IMR-90 (cell line): Measurements from ENCODE around the gene BCKDK. TPM values are rescaled to one million over a fixed set of nuclear protein-coding genes. Genes with fewer than 3 reads are reported as not detected.

Experiments
- ATAC-seq: fragments of 200-7000 bp; cut with Tn5 transposase; 2 replicates; pipeline ENCODE4 v1.9.1; 2020; ENCODE audit warnings: low read depth, mild to moderate bottlenecking, moderate library complexity
- BruUV-seq: library from RNA; stranded (reverse); fragments of 400-500 nt; replicated peaks from 2 replicates; lab custom pipeline; 2021; lab: Mats Ljungman, UMichigan
- CTCF ChIA-PET: fragments of 300-600 bp; formaldehyde crosslinking; extraction: SDS; loops from one replicate; lab custom pipeline; 2021; ENCODE audit warnings: antibody characterized with exemption; lab: Yijun Ruan, JAX
- POLR2A ChIA-PET: fragments of 300-600 bp; sonication (Branson Sonifier 250); formaldehyde crosslinking; loops from one replicate; lab custom pipeline; 2022; ENCODE audit warnings: antibody characterized with exemption; ENCODE audit not compliant: unreplicated experiment; lab: Charles Lee
- DNase-seq: peaks from one replicate; pipeline ENCODE4 v3.0.0; 2013
- H2AFZ ChIP-seq: replicated peaks from 2 replicates; pipeline ENCODE3; 2013; ENCODE audit warnings: low read length, mild to moderate bottlenecking; ENCODE audit not compliant: poor library complexity
- H2AK5ac ChIP-seq: 2 replicates; pipeline ENCODE4 v1.6.1; 2013; ENCODE audit warnings: low read depth, low read length, inconsistent platforms
- H2AK9ac ChIP-seq: replicated peaks from 2 replicates; pipeline ENCODE3; 2013; ENCODE audit warnings: mild to moderate bottlenecking, low read depth, low read length, moderate library complexity; ENCODE audit not compliant: poor library complexity
- H2BK120ac ChIP-seq: 2 replicates; pipeline ENCODE4 v1.6.1; 2013; ENCODE audit warnings: low read depth, low read length, inconsistent platforms
- H2BK15ac ChIP-seq: 3 replicates; pipeline ENCODE4 v1.6.1; 2013; ENCODE audit warnings: low read depth, low read length, inconsistent platforms
- H2BK20ac ChIP-seq: 2 replicates; pipeline ENCODE4 v1.6.1; 2013; ENCODE audit warnings: low read depth, mild to moderate bottlenecking, inconsistent platforms, low read length, moderate library complexity
- H2BK5ac ChIP-seq: 2 replicates; pipeline ENCODE4 v1.6.1; 2013; ENCODE audit warnings: mild to moderate bottlenecking, low read depth, low read length, inconsistent platforms; ENCODE audit not compliant: poor library complexity, severe bottlenecking
- H3K14ac ChIP-seq: replicated peaks from 2 replicates; pipeline ENCODE4 v1.6.1; 2013; ENCODE audit warnings: low read depth, low read length, inconsistent platforms
- H3K18ac ChIP-seq: 2 replicates; pipeline ENCODE4 v1.6.1; 2013; ENCODE audit warnings: low read depth, low read length, control low read depth
- H3K23ac ChIP-seq: 2 replicates; pipeline ENCODE4 v1.6.1; 2013; ENCODE audit warnings: low read depth, low read length, inconsistent platforms
- H3K27ac ChIP-seq: 2 replicates; pipeline ENCODE4 v1.5.1; 2013; ENCODE audit warnings: mild to moderate bottlenecking, control low read depth, low read length; ENCODE audit not compliant: insufficient read depth
- H3K27me3 ChIP-seq: 2 replicates; pipeline ENCODE4 v1.6.1; 2013; ENCODE audit warnings: low read length; ENCODE audit not compliant: control insufficient read depth, insufficient read depth
- H3K36me3 ChIP-seq: 2 replicates; pipeline ENCODE4 v1.6.1; 2013; ENCODE audit warnings: low read length, mixed read lengths; ENCODE audit not compliant: control insufficient read depth, insufficient read depth
- H3K4ac ChIP-seq: 2 replicates; pipeline ENCODE4 v1.6.1; 2013; ENCODE audit warnings: low read depth, low read length, inconsistent platforms
- H3K4me1 ChIP-seq: 2 replicates; pipeline ENCODE4 v1.6.1; 2013; ENCODE audit warnings: low read length, mixed read lengths; ENCODE audit not compliant: control insufficient read depth, insufficient read depth
- H3K4me2 ChIP-seq: 2 replicates; pipeline ENCODE4 v1.6.1; 2013; ENCODE audit warnings: low read depth, mild to moderate bottlenecking, control low read depth, low read length, moderate library complexity
- H3K4me3 ChIP-seq: 2 replicates; pipeline ENCODE4 v1.5.1; 2013; ENCODE audit warnings: low read depth, mild to moderate bottlenecking, control low read depth, low read length, moderate library complexity; ENCODE audit not compliant: insufficient read depth
- H3K56ac ChIP-seq: 2 replicates; pipeline ENCODE4 v1.6.1; 2013; ENCODE audit warnings: low read length, inconsistent platforms; ENCODE audit not compliant: insufficient read depth; ENCODE audit errors: extremely low read depth
- H3K79me1 ChIP-seq, 2 experiments: 2 replicates each; pipeline ENCODE4 v1.6.1; 2013; ENCODE audit warnings: low read length in 2 of 2, inconsistent platforms in 1 of 2, low read depth in 1 of 2
- H3K9ac ChIP-seq: 2 replicates; pipeline ENCODE4 v1.6.1; 2013; ENCODE audit warnings: low read depth, low read length, control low read depth
- H3K9me1 ChIP-seq: 2 replicates; pipeline ENCODE4 v1.6.1; 2013; ENCODE audit warnings: low read length, inconsistent platforms; ENCODE audit not compliant: insufficient read depth
- H3K9me3 ChIP-seq: 2 replicates; pipeline ENCODE4 v1.6.1; 2013; ENCODE audit warnings: low read length; ENCODE audit not compliant: control insufficient read depth, insufficient read depth
- H4K20me1 ChIP-seq: 2 replicates; pipeline ENCODE4 v1.6.1; 2013; ENCODE audit warnings: low read length, inconsistent platforms; ENCODE audit not compliant: insufficient read depth
- H4K5ac ChIP-seq: 2 replicates; pipeline ENCODE4 v1.6.1; 2013; ENCODE audit warnings: mild to moderate bottlenecking, low read depth, low read length, control low read depth
- H4K8ac ChIP-seq, 2 experiments: 2 replicates each; pipeline ENCODE4 v1.6.1; 2013; ENCODE audit warnings: low read depth in 2 of 2, low read length in 2 of 2, control low read depth in 1 of 2, inconsistent platforms in 1 of 2
- H4K91ac ChIP-seq: 2 replicates; pipeline ENCODE4 v1.6.1; 2013; ENCODE audit warnings: low read depth, low read length, inconsistent platforms; ENCODE audit not compliant: insufficient read depth
- BHLHE40 ChIP-seq: fragments of 150-350 bp; IDR thresholded peaks from 2 replicates; pipeline ENCODE4 v1.6.1; 2016; ENCODE audit warnings: mild to moderate bottlenecking, low read depth, low read length
- CEBPB ChIP-seq: IDR thresholded peaks from 2 replicates; pipeline ENCODE4 v1.6.1; 2012; ENCODE audit warnings: low read depth, low read length, improper control_type of control experiment
- CHD1 ChIP-seq: IDR thresholded peaks from 2 replicates; pipeline ENCODE4 v1.6.1; 2012; ENCODE audit warnings: low read depth, low read length, improper control_type of control experiment
- FOS ChIP-seq: fragments of 150-350 bp; IDR thresholded peaks from 2 replicates; pipeline ENCODE4 v1.6.1; 2016; ENCODE audit warnings: low read depth, low read length
- MAFK ChIP-seq: IDR thresholded peaks from 2 replicates; pipeline ENCODE4 v1.6.1; 2012; ENCODE audit warnings: low read depth, low read length, improper control_type of control experiment
- MXI1 ChIP-seq: IDR thresholded peaks from 2 replicates; pipeline ENCODE4 v1.6.1; 2012; ENCODE audit warnings: low read depth, mild to moderate bottlenecking, low read length, moderate library complexity, borderline replicate concordance
- NFE2L2 ChIP-seq: fragments of 150-350 bp; IDR thresholded peaks from 2 replicates; pipeline ENCODE4 v1.6.1; 2016; ENCODE audit warnings: low read depth, mild to moderate bottlenecking, low read length
- POLR2A ChIP-seq: IDR thresholded peaks from 2 replicates; pipeline ENCODE4 v1.6.1; 2012; ENCODE audit warnings: mild to moderate bottlenecking, low read depth, low read length
- RAD21 ChIP-seq: IDR thresholded peaks from 2 replicates; pipeline ENCODE4 v1.6.1; 2012; ENCODE audit warnings: low read length, improper control_type of control experiment
- RCOR1 ChIP-seq: IDR thresholded peaks from 2 replicates; pipeline ENCODE4 v1.6.1; 2012; ENCODE audit warnings: mild to moderate bottlenecking, low read length, improper control_type of control experiment; ENCODE audit not compliant: insufficient replicate concordance
- RFX5 ChIP-seq: IDR thresholded peaks from 2 replicates; pipeline ENCODE4 v1.8.0; 2012; ENCODE audit warnings: low read depth, mild to moderate bottlenecking, low read length, moderate library complexity
- SMC3 ChIP-seq: fragments of 150-350 bp; IDR thresholded peaks from 2 replicates; pipeline ENCODE4 v1.6.1; 2016; ENCODE audit warnings: low read depth, mild to moderate bottlenecking, antibody characterized with exemption, low read length, moderate library complexity
- WGBS, 2 experiments: methylation state at CpG; one replicate each; pipeline versions ENCODE4 v1.1.5 to v1.1.7; 2013; ENCODE audit warnings: missing lambda C conversion rate in 2 of 2; ENCODE audit not compliant: insufficient read length in 1 of 2; ENCODE audit errors: extremely low coverage in 2 of 2; 5-methylcytosine and 5-hydroxymethylcytosine counted together
- dilution Hi-C: fragments of 300-500 bp; cut with HindIII; formaldehyde crosslinking; loops from one replicate; pipeline ENCODE4 v1.14.3; 2018; ENCODE audit warnings: low sequenced_read_pairs; ENCODE audit not compliant: unreplicated experiment
- in situ Hi-C: fragments of 300-500 bp; cut with MboI; formaldehyde crosslinking; loops from 3 replicates; pipeline ENCODE4 v1.14.3; 2019; ENCODE audit warnings: low sequenced_read_pairs, inconsistent platforms, mixed read lengths
- intact Hi-C: fragments of 100-400 bp; cut with micrococcal nuclease; formaldehyde crosslinking; loops from 2 replicates; pipeline ENCODE4 v1.10.0; 2022
- polyA plus RNA-seq, 3 experiments: library from polyadenylated mRNA; depleted of rRNA; stranded (reverse); fragments of >200 nt; gene quantifications; 2 replicates each; pipeline ENCODE4 v1.2.3, GENCODE V29; 2012; ENCODE audit warnings: low replicate concordance in 1 of 3
- total RNA-seq: library from RNA; depleted of rRNA; stranded (reverse); fragments of >200 nt; gene quantifications from 2 replicates; pipeline ENCODE4 v1.2.3, GENCODE V29; 2012
- TF ChIP-seq, protein P1 (sequence below): fragments of 150-350 bp; IDR thresholded peaks from 2 replicates; pipeline ENCODE4 v1.6.1; 2016; ENCODE audit warnings: low read depth, mild to moderate bottlenecking, low read length, moderate library complexity, borderline replicate concordance
- TF ChIP-seq, protein P2 (sequence below): fragments of 150-350 bp; IDR thresholded peaks from 2 replicates; pipeline ENCODE4 v1.6.1; 2017; ENCODE audit warnings: mild to moderate bottlenecking, antibody characterized with exemption, low read length, low read depth
- TF ChIP-seq, protein P3 (sequence below): conservative IDR thresholded peaks from 2 replicates; pipeline ENCODE4 v1.5.1; 2012; ENCODE audit warnings: mild to moderate bottlenecking, low read depth, low read length, improper control_type of control experiment

Gene BCKDK
- total and polyA plus RNA-seq, 2 of the 4 experiments (the other 2 are of a cell fraction): 26.0 to 79.3 TPM

DNA sequence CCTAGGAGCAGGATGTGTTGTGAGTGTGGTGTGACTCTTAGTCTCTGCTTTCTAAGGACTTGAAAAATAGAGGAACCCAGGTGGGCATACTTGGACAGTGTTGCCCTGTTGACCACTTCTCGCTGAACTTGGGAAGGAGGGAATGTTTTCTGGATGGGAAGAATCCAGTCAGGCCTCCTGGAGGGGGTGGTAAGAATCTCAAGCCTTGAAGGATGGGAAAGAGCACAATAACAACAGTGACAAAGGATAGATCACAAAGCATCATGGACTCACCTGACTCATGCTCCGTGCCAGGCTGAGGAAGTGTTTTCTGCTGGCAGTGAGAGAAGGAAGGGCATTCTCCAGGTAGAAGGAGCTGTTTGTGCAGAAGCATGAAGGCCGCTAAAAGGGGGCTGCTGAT lies 17.7 kb downstream of the BCKDK start:
- Histone ChIP-seq H3K9me3 (no peaks in the 10 kb centered on the region), H3K27me3 (no peaks in the 10 kb centered on the region), H2BK120ac (no peak overlapping the region), H2BK15ac (no peak overlapping the region), H4K5ac (no peak overlapping the region), H2BK20ac (no peak overlapping the region), H3K14ac (no peak overlapping the region), H2AFZ (no peak overlapping the region), H3K79me1 (peaks cover 0 to 5% of the 10 kb centered on the region in 2 experiments; a peak in 3 of 4 replicates), H3K4me1 (no peaks in the 10 kb centered on the region), H2AK9ac (peak overlapping the region; percentile 65), H4K20me1 (no peaks in the 10 kb centered on the region), H3K23ac (no peak overlapping the region), H3K4ac (no peak overlapping the region), H2BK5ac (no peak overlapping the region), H2AK5ac (no peak overlapping the region), H4K91ac (no peak overlapping the region), H3K27ac (no peak overlapping the region), H3K9me1 (no peaks in the 10 kb centered on the region), H3K4me2 (no peak overlapping the region), H3K9ac (no peak overlapping the region), H3K4me3 (no peak overlapping the region), H4K8ac (no peak overlapping the region), H3K18ac (no peak overlapping the region), H3K56ac (no peak overlapping the region), H3K36me3 (peaks cover 36% of the 10 kb centered on the region)
- intact Hi-C loops: no loop called here
- ChIA-PET CTCF (no interaction called here), POLR2A (no interaction called here)
- no peak for ATAC-seq
- TF ChIP-seq RFX5 (no peak), CHD1 (no peak), RAD21 (no peak), CEBPB (no peak), MXI1 (no peak), FOS (no peak), RCOR1 (no peak), MAFK (no peak), POLR2A (no peak), BHLHE40 (no peak), NFE2L2 (no peak), SMC3 (no peak)
- TF ChIP-seq, protein P1, sequence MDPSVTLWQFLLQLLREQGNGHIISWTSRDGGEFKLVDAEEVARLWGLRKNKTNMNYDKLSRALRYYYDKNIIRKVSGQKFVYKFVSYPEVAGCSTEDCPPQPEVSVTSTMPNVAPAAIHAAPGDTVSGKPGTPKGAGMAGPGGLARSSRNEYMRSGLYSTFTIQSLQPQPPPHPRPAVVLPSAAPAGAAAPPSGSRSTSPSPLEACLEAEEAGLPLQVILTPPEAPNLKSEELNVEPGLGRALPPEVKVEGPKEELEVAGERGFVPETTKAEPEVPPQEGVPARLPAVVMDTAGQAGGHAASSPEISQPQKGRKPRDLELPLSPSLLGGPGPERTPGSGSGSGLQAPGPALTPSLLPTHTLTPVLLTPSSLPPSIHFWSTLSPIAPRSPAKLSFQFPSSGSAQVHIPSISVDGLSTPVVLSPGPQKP: no peak
- TF ChIP-seq, protein P2, sequence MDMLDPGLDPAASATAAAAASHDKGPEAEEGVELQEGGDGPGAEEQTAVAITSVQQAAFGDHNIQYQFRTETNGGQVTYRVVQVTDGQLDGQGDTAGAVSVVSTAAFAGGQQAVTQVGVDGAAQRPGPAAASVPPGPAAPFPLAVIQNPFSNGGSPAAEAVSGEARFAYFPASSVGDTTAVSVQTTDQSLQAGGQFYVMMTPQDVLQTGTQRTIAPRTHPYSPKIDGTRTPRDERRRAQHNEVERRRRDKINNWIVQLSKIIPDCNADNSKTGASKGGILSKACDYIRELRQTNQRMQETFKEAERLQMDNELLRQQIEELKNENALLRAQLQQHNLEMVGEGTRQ: no peak
- TF ChIP-seq, protein P3, sequence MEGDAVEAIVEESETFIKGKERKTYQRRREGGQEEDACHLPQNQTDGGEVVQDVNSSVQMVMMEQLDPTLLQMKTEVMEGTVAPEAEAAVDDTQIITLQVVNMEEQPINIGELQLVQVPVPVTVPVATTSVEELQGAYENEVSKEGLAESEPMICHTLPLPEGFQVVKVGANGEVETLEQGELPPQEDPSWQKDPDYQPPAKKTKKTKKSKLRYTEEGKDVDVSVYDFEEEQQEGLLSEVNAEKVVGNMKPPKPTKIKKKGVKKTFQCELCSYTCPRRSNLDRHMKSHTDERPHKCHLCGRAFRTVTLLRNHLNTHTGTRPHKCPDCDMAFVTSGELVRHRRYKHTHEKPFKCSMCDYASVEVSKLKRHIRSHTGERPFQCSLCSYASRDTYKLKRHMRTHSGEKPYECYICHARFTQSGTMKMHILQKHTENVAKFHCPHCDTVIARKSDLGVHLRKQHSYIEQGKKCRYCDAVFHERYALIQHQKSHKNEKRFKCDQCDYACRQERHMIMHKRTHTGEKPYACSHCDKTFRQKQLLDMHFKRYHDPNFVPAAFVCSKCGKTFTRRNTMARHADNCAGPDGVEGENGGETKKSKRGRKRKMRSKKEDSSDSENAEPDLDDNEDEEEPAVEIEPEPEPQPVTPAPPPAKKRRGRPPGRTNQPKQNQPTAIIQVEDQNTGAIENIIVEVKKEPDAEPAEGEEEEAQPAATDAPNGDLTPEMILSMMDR: no peak
- in situ Hi-C loops: no loop called here
- dilution Hi-C loops: no loop called here
- no TSS peak for BruUV-seq
- no peak for DNase-seq
- WGBS, 2 experiments: 93% methylated on average over 2 of the region's 3 CpGs; no CpG with 5 or more reads in 1 of the 2 experiments
